ENCODE results near the gene TEX48. TPM values are rescaled to one million over a fixed set of nuclear protein-coding genes. Genes with fewer than 3 reads are reported as not detected.
A peak's percentile ranks its signal among the peaks of the same experiment; 100 is the strongest.

Gene TEX48
- total RNA-seq, 2 experiments from 2014 or later, result 0.57 to 1.2 TPM

DNA sequence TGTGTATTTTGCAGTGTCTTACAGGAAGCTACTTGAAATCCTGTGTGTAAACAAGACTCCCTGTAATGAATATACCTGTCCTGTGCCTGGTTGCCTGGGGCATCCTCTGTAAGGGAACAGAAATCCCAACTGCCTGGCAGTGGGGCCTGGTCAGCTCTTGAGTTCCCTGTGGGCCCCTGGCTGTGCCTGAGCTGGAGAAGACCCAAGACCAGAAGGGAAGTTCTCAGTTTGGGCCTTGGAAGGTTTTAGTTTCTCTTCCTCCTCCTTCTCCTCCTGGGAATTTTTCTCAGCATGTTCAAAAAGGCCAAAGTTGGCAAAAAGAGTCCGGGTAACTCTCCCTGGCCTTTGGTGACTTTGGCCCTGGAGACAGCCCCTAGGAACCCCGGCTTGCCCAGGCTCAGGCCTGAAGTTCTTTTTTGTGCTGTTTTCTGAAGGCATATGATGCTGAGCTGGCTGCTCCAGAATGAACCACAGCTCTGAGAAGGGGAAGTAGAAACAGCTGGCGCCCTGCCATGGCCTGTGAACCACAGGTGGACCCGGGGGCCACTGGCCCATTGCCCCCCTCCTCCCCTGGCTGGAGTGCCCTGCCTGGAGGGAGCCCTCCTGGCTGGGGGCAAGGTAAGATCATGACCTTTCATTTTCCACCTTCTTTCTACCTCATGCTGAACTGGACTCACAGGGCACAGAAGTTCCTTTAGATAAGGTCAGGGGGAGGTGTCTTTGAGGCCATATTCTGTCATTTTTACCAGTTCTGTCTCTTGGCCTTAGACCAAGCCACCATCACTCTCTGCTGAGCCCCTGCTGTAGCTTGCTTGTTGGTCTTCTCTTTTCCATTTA is 65.1 kb downstream of the TEX48 start:
- Mint-ChIP-seq H3K4me3 (no peak overlapping the region), H3K27me3 (no peaks in the 10 kb centered on the region), H3K27ac (peak overlapping the region; percentile 78), H3K9me3 (no peaks in the 10 kb centered on the region), H3K4me1 (ENCODE audit: low read depth) (peaks cover 45% of the 10 kb centered on the region), H3K36me3 (peaks cover 21% of the 10 kb centered on the region)
- no peak for DNase-seq
- intact Hi-C loops (cut with micrococcal nuclease), result no loop called here
- ChIA-PET POLR2A (interaction anchor here (1.9 kb wide), 1 partner anchor 9 kb away, joined by 5 read pairs; no protein-coding TSS in a partner anchor), CTCF (interaction anchor here (0.5 to 1.7 kb wide), 3 partner anchors 36 to 211 kb away, joined by 3 to 8 read pairs (median 8); no protein-coding TSS in a partner anchor)

Other genes with a start within 250 kb of the TEX48 start
- gene WHRN, start 176.7 kb downstream of the TEX48 start, total RNA-seq, result 1 to 10 TPM; 2.8 to 4.4 TPM
- gene ATP6V1G1, start 94.4 kb downstream of the TEX48 start, total RNA-seq, result 10 to 100 TPM; 32.1 to 38.9 TPM
- 10 to 100 TPM; 17.7 TPM for gene TMEM268, start 70.9 kb downstream of the TEX48 start, total RNA-seq
- gene TEX53, start 24.4 kb downstream of the TEX48 start, total RNA-seq, result not detected
- under 1 TPM; 0.12 to 0.14 TPM for gene TNFSF15, start 123.8 kb upstream of the TEX48 start, total RNA-seq
- gene TNFSF8, start 248.4 kb upstream of the TEX48 start, total RNA-seq, result 10 to 100 TPM; 37.9 to 38.7 TPM